ENCODE measurements around the gene TENM4.

DNA sequence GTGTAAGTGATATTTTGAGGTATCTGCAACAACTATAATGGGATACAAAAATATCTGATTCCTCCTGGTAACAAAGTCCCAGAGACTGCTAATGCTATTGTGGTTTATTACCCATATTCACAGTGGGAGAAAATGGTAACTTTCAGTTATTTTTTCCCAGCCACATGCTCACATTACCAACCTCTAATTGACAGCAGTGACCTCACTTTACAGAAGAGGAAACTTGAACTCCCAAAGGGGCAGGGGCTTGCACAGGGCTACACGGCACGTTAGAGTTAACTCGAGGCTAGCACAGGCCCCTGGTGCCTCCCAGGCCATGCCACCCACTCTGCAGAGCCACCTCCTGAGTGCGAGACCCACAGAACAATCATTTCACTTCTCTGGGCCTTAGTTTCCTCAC lies 132.4 kb downstream of the TENM4 start:
- TF ChIP-seq, protein P1, sequence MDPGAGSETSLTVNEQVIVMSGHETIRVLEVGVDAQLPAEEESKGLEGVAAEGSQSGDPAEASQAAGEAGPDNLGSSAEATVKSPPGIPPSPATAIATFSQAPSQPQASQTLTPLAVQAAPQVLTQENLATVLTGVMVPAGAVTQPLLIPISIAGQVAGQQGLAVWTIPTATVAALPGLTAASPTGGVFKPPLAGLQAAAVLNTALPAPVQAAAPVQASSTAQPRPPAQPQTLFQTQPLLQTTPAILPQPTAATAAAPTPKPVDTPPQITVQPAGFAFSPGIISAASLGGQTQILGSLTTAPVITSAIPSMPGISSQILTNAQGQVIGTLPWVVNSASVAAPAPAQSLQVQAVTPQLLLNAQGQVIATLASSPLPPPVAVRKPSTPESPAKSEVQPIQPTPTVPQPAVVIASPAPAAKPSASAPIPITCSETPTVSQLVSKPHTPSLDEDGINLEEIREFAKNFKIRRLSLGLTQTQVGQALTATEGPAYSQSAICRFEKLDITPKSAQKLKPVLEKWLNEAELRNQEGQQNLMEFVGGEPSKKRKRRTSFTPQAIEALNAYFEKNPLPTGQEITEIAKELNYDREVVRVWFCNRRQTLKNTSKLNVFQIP (CRISPR knock-in tag; IDR thresholded peaks at IDR 0.05; ENCODE audit: borderline replicate concordance, low read depth) = no peak
- TF ChIP-seq ZFP3 (CRISPR knock-in tag; IDR thresholded peaks at IDR 0.05) (no peak), ESRRG (CRISPR knock-in tag; IDR thresholded peaks at IDR 0.05) (no peak), PATZ1 (CRISPR knock-in tag; IDR thresholded peaks at IDR 0.05; ENCODE audit: borderline replicate concordance) (no peak), ARNTL (CRISPR knock-in tag; IDR thresholded peaks at IDR 0.05; ENCODE audit: borderline replicate concordance, low read depth) (no peak)
- TF ChIP-seq, protein P2, sequence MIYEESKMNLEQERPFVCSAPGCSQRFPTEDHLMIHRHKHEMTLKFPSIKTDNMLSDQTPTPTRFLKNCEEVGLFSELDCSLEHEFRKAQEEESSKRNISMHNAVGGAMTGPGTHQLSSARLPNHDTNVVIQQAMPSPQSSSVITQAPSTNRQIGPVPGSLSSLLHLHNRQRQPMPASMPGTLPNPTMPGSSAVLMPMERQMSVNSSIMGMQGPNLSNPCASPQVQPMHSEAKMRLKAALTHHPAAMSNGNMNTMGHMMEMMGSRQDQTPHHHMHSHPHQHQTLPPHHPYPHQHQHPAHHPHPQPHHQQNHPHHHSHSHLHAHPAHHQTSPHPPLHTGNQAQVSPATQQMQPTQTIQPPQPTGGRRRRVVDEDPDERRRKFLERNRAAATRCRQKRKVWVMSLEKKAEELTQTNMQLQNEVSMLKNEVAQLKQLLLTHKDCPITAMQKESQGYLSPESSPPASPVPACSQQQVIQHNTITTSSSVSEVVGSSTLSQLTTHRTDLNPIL (CRISPR knock-in tag; IDR thresholded peaks at IDR 0.05; ENCODE audit: low read depth) = no peak
- TF ChIP-seq, protein P3, sequence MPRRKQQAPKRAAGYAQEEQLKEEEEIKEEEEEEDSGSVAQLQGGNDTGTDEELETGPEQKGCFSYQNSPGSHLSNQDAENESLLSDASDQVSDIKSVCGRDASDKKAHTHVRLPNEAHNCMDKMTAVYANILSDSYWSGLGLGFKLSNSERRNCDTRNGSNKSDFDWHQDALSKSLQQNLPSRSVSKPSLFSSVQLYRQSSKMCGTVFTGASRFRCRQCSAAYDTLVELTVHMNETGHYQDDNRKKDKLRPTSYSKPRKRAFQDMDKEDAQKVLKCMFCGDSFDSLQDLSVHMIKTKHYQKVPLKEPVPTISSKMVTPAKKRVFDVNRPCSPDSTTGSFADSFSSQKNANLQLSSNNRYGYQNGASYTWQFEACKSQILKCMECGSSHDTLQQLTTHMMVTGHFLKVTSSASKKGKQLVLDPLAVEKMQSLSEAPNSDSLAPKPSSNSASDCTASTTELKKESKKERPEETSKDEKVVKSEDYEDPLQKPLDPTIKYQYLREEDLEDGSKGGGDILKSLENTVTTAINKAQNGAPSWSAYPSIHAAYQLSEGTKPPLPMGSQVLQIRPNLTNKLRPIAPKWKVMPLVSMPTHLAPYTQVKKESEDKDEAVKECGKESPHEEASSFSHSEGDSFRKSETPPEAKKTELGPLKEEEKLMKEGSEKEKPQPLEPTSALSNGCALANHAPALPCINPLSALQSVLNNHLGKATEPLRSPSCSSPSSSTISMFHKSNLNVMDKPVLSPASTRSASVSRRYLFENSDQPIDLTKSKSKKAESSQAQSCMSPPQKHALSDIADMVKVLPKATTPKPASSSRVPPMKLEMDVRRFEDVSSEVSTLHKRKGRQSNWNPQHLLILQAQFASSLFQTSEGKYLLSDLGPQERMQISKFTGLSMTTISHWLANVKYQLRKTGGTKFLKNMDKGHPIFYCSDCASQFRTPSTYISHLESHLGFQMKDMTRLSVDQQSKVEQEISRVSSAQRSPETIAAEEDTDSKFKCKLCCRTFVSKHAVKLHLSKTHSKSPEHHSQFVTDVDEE (CRISPR knock-in tag; IDR thresholded peaks at IDR 0.05) = no peak
